Neuronal stem cell (in vitro differentiated cells): ENCODE measurements around the gene PHRF1.

ENCODE experiments used
- DNase-seq: peaks from one replicate; pipeline ENCODE4 v3.0.0-alpha.2; 2013; ENCODE audit warnings: low spot score
- H2AFZ ChIP-seq: one replicate; pipeline ENCODE4 v1.6.1; 2013; ENCODE audit warnings: mild to moderate bottlenecking, low read length, inconsistent platforms
- H2AK5ac ChIP-seq: 2 replicates; pipeline ENCODE4 v1.6.1; 2013; ENCODE audit warnings: low read depth, mild to moderate bottlenecking, inconsistent platforms, low read length, moderate library complexity, mixed read lengths
- H2BK120ac ChIP-seq: 2 replicates; pipeline ENCODE4 v1.6.1; 2013; ENCODE audit warnings: low read depth, mild to moderate bottlenecking, inconsistent platforms, low read length, moderate library complexity, mixed read lengths
- H2BK12ac ChIP-seq: one replicate; pipeline ENCODE4 v1.6.1; 2013; ENCODE audit warnings: low read length, inconsistent platforms
- H2BK15ac ChIP-seq: 2 replicates; pipeline ENCODE4 v1.6.1; 2013; ENCODE audit warnings: mild to moderate bottlenecking, low read length, inconsistent platforms, mixed read lengths
- H2BK5ac ChIP-seq: one replicate; pipeline ENCODE4 v1.6.1; 2013; ENCODE audit warnings: inconsistent platforms, mild to moderate bottlenecking, low read length, moderate library complexity
- H3K14ac ChIP-seq: one replicate; pipeline ENCODE4 v1.6.1; 2013; ENCODE audit warnings: low read length, inconsistent platforms
- H3K18ac ChIP-seq: 2 replicates; pipeline ENCODE4 v1.6.1; 2013; ENCODE audit warnings: low read length, inconsistent platforms
- H3K23ac ChIP-seq: 2 replicates; pipeline ENCODE4 v1.6.1; 2013; ENCODE audit warnings: low read depth, mild to moderate bottlenecking, mixed read lengths, low read length, inconsistent platforms; ENCODE audit not compliant: poor library complexity
- H3K27ac ChIP-seq: replicated peaks from 3 replicates; pipeline ENCODE4 v1.5.1; 2013; ENCODE audit warnings: low read length, inconsistent platforms
- H3K27me3 ChIP-seq, 3 experiments: 2 replicates each; pipeline ENCODE4 v1.6.1; 2013; ENCODE audit warnings: low read length in 3 of 3, mild to moderate bottlenecking in 2 of 3, inconsistent platforms in 1 of 3, low read depth in 1 of 3, mixed read lengths in 1 of 3, moderate library complexity in 1 of 3; ENCODE audit not compliant: control insufficient read depth in 3 of 3, insufficient read depth in 3 of 3
- H3K36me3 ChIP-seq, 2 donors: replicated peaks in 1 of 2; 2 replicates each; pipeline ENCODE4 v1.6.1; 2013; ENCODE audit warnings: low read length in 2 of 2; ENCODE audit not compliant: control insufficient read depth in 2 of 2, insufficient read depth in 2 of 2
- H3K4ac ChIP-seq: 2 replicates; pipeline ENCODE4 v1.6.1; 2013; ENCODE audit warnings: inconsistent platforms, mild to moderate bottlenecking, low read length, moderate library complexity
- H3K4me1 ChIP-seq, 2 donors: 1 replicate in 1 of 2; 2 replicates in 1 of 2; pipeline ENCODE4 v1.6.1; 2013; ENCODE audit warnings: low read length in 2 of 2, low read depth in 1 of 2; ENCODE audit not compliant: control insufficient read depth in 2 of 2, insufficient read depth in 1 of 2
- H3K4me2 ChIP-seq: one replicate; pipeline ENCODE4 v1.6.1; 2013; ENCODE audit warnings: mild to moderate bottlenecking, low read length, inconsistent platforms; ENCODE audit not compliant: insufficient read depth, poor library complexity, severe bottlenecking
- H3K4me3 ChIP-seq, 2 donors: 2 replicates each; pipeline ENCODE4 v1.5.1; 2013; ENCODE audit warnings: low read length in 2 of 2, mild to moderate bottlenecking in 2 of 2, inconsistent platforms in 1 of 2, moderate library complexity in 1 of 2
- H3K79me1 ChIP-seq: one replicate; pipeline ENCODE4 v1.6.1; 2013; ENCODE audit warnings: low read depth, mild to moderate bottlenecking, inconsistent platforms, low read length, moderate library complexity
- H3K9ac ChIP-seq: one replicate; pipeline ENCODE4 v1.6.1; 2013; ENCODE audit warnings: mild to moderate bottlenecking, low read depth, low read length, inconsistent platforms; ENCODE audit not compliant: poor library complexity
- H3K9me3 ChIP-seq, 2 donors: replicated peaks in 1 of 2; 2 replicates each; pipeline versions ENCODE3 to v1.6.1; 2013; ENCODE audit warnings: low read length in 2 of 2, mild to moderate bottlenecking in 2 of 2, inconsistent platforms in 1 of 2, low read depth in 1 of 2, mixed read lengths in 1 of 2, moderate library complexity in 1 of 2; ENCODE audit not compliant: control insufficient read depth in 2 of 2, insufficient read depth in 1 of 2
- H4K8ac ChIP-seq: one replicate; pipeline ENCODE4 v1.6.1; 2013; ENCODE audit warnings: low read depth, mild to moderate bottlenecking, inconsistent platforms, low read length, moderate library complexity
- H4K91ac ChIP-seq: one replicate; pipeline ENCODE4 v1.6.1; 2013; ENCODE audit warnings: low read length, low read depth, mild to moderate bottlenecking, inconsistent platforms; ENCODE audit not compliant: poor library complexity
- WGBS, 2 donors: extraction: QIAGEN DNeasy Blood & Tissue Kit; methylation state at CpG; one replicate each; pipeline ENCODE4 v1.1.7; 2013; ENCODE audit warnings: missing lambda C conversion rate in 2 of 2, mixed read lengths in 1 of 2; ENCODE audit not compliant: insufficient read length in 2 of 2, insufficient replicate concordance in 1 of 2; ENCODE audit errors: extremely low coverage in 2 of 2; 5-methylcytosine and 5-hydroxymethylcytosine counted together

The PHRF1 gene

GRCh38 chr11:612201-612960 lies 36.1 kb downstream of the PHRF1 start:
- no peak overlapping the region for H4K8ac ChIP-seq
- H3K27me3 ChIP-seq: peaks cover 0 to 2% (median 0%) of the 10 kb centered on the region in 3 experiments
- no peaks in the 10 kb centered on the region for H3K9me3 ChIP-seq
- H3K9ac ChIP-seq: peak overlapping the region; percentile 30
- H2AFZ ChIP-seq: no peak overlapping the region
- H3K4ac ChIP-seq: no peak overlapping the region
- H2AK5ac ChIP-seq: no peak overlapping the region
- no peak overlapping the region for H2BK5ac ChIP-seq
- peaks cover 47 to 70% of the 10 kb centered on the region in 2 donors for H3K36me3 ChIP-seq
- no peak overlapping the region for H3K14ac ChIP-seq
- no peak for DNase-seq
- H3K27ac ChIP-seq: no peak overlapping the region
- no peak overlapping the region for H3K4me2 ChIP-seq
- peaks cover 21% of the 10 kb centered on the region for H3K79me1 ChIP-seq
- no peak overlapping the region for H2BK15ac ChIP-seq
- no peak overlapping the region for H2BK12ac ChIP-seq
- H3K18ac ChIP-seq: no peak overlapping the region
- H3K23ac ChIP-seq: peak overlapping the region; percentile 86
- no peak overlapping the region for H4K91ac ChIP-seq
- no CpG with 5 or more reads among the region's 27 CpGs for WGBS, 2 donors
- no peak overlapping the region for H2BK120ac ChIP-seq
- H3K4me3 ChIP-seq: no peak overlapping the region
- H3K4me1 ChIP-seq: peaks cover 3 to 7% of the 10 kb centered on the region in 2 donors

GRCh38 chr11:612961-613300 lies 36.7 kb downstream of the PHRF1 start:
- H2BK12ac ChIP-seq: no peak overlapping the region

GRCh38 chr11:613369-613968 lies 37.2 kb downstream of the PHRF1 start:
- peak; percentile 63 for DNase-seq
- Histone ChIP-seq H3K79me1 (peaks cover 21% of the 10 kb centered on the region), H3K4ac (no peak overlapping the region), H4K8ac (peak overlapping the region; percentile 23), H3K9me3 (no peaks in the 10 kb centered on the region), H3K36me3 (peaks cover 40 to 59% of the 10 kb centered on the region in 2 donors), H3K9ac (no peak overlapping the region), H2BK120ac (no peak overlapping the region), H3K27ac (no peak overlapping the region), H3K4me2 (no peak overlapping the region), H3K18ac (peak overlapping the region; percentile 76), H2BK5ac (no peak overlapping the region), H3K14ac (no peak overlapping the region), H2BK12ac (no peak overlapping the region), H2AK5ac (peak overlapping the region; percentile 81), H3K23ac (no peak overlapping the region), H4K91ac (no peak overlapping the region), H3K4me1 (peaks cover 3 to 7% of the 10 kb centered on the region in 2 donors), H2BK15ac (no peak overlapping the region), H3K4me3 (no peak overlapping the region), H2AFZ (no peak overlapping the region), H3K27me3 (peaks cover 0 to 2% (median 0%) of the 10 kb centered on the region in 3 experiments)
- no CpG with 5 or more reads among the region's 36 CpGs for WGBS, 2 donors

More at GRCh38 chr11:612961-613300, 36.7 kb downstream of the PHRF1 start:
- H3K4me1 ChIP-seq: peaks cover 3 to 7% of the 10 kb centered on the region in 2 donors
- H2BK15ac ChIP-seq: no peak overlapping the region
- H2AFZ ChIP-seq: no peak overlapping the region
- H3K4ac ChIP-seq: no peak overlapping the region
- WGBS, 2 donors: no CpG with 5 or more reads among the region's 10 CpGs
- H3K4me3 ChIP-seq: no peak overlapping the region
- peak overlapping the region; percentile 23 for H4K8ac ChIP-seq
- H3K27me3 ChIP-seq: peaks cover 0 to 2% (median 0%) of the 10 kb centered on the region in 3 experiments
- no peak overlapping the region for H3K23ac ChIP-seq
- H3K79me1 ChIP-seq: peaks cover 21% of the 10 kb centered on the region
- H3K27ac ChIP-seq: no peak overlapping the region
- no peak overlapping the region for H3K4me2 ChIP-seq
- H3K18ac ChIP-seq: no peak overlapping the region
- no peak overlapping the region for H2BK5ac ChIP-seq
- no peaks in the 10 kb centered on the region for H3K9me3 ChIP-seq
- peak overlapping the region; percentile 30 for H3K9ac ChIP-seq
- no peak overlapping the region for H3K14ac ChIP-seq
- H4K91ac ChIP-seq: no peak overlapping the region
- H3K36me3 ChIP-seq: peaks cover 42 to 64% of the 10 kb centered on the region in 2 donors
- peak overlapping the region; percentile 81 for H2AK5ac ChIP-seq
- no peak for DNase-seq
- no peak overlapping the region for H2BK120ac ChIP-seq

GRCh38 chr11:614021-614622 lies 37.9 kb downstream of the PHRF1 start:
- DNase-seq: no peak
- no peak overlapping the region for H4K91ac ChIP-seq
- no peak overlapping the region for H3K4ac ChIP-seq
- WGBS, 2 donors: no CpG with 5 or more reads among the region's 14 CpGs
- H3K27me3 ChIP-seq: peaks cover 0 to 2% (median 0%) of the 10 kb centered on the region in 3 experiments
- H2AFZ ChIP-seq: no peak overlapping the region
- no peak overlapping the region for H3K4me3 ChIP-seq
- H3K18ac ChIP-seq: no peak overlapping the region
- no peak overlapping the region for H3K27ac ChIP-seq
- no peak overlapping the region for H3K14ac ChIP-seq
- no peak overlapping the region for H2BK12ac ChIP-seq
- peak overlapping the region; percentile 16 for H3K23ac ChIP-seq
- peaks cover 3 to 7% of the 10 kb centered on the region in 2 donors for H3K4me1 ChIP-seq
- H2BK120ac ChIP-seq: no peak overlapping the region
- no peak overlapping the region for H4K8ac ChIP-seq
- H3K79me1 ChIP-seq: peaks cover 21% of the 10 kb centered on the region
- peak overlapping the region; percentile 60 for H3K9ac ChIP-seq
- peak overlapping the region; percentile 70 for H2AK5ac ChIP-seq
- no peak overlapping the region for H2BK15ac ChIP-seq
- H3K4me2 ChIP-seq: no peak overlapping the region
- no peaks in the 10 kb centered on the region for H3K9me3 ChIP-seq
- H3K36me3 ChIP-seq: peaks cover 35 to 52% of the 10 kb centered on the region in 2 donors
- H2BK5ac ChIP-seq: no peak overlapping the region
